Left ventricle myocardium inferior (tissue), 1 donor: ENCODE data around the gene ZCCHC24. TPM values are rescaled to one million over a fixed set of nuclear protein-coding genes. Genes with fewer than 3 reads are reported as not detected.

ENCODE experiments used
- DNase-seq: peaks from one replicate; pipeline ENCODE4 v3.0.0-alpha.2; 2020
- H3K27ac ChIP-seq: fragments of 200-600 bp; replicated peaks from 2 replicates; pipeline ENCODE4 v1.8.0; 2021
- H3K27me3 ChIP-seq: fragments of 200-600 bp; 2 replicates; pipeline ENCODE4 v1.8.0; 2021; ENCODE audit warnings: low read depth
- H3K36me3 ChIP-seq: fragments of 200-600 bp; 2 replicates; pipeline ENCODE4 v1.8.0; 2021
- H3K4me1 ChIP-seq: fragments of 200-600 bp; 2 replicates; pipeline ENCODE4 v1.8.0; 2021
- H3K4me3 ChIP-seq: fragments of 200-600 bp; 2 replicates; pipeline ENCODE4 v1.8.0; 2021; ENCODE audit warnings: mild to moderate bottlenecking, moderate library complexity
- H3K9me3 ChIP-seq: fragments of 200-600 bp; replicated peaks from 2 replicates; pipeline ENCODE4 v1.8.0; 2021
- intact Hi-C: fragments of 100-400 bp; cut with micrococcal nuclease; formaldehyde crosslinking; loops from one replicate; pipeline ENCODE4 v1.11.0; 2022
- total RNA-seq: library from RNA; stranded (reverse); fragmentation: NEBNext Ultra II Directional; extraction: Animal tissue kit (Norgen Biotek cat#: 25700); gene quantifications from one replicate; pipeline ENCODE4 v1.2.1, GENCODE V29; 2021
- TF ChIP-seq, protein P1 (sequence below): fragments of 200-600 bp; IDR thresholded peaks from 2 replicates; pipeline ENCODE4 v1.8.0; 2021; ENCODE audit warnings: antibody characterized with exemption, mild to moderate bottlenecking, borderline replicate concordance
- donor health status: DM: no; HTN: yes; CAD: no; lungs with severe emphysema.

Gene ZCCHC24
- total RNA-seq, 1 donor from 2014 or later, result 47.5 TPM

DNA sequence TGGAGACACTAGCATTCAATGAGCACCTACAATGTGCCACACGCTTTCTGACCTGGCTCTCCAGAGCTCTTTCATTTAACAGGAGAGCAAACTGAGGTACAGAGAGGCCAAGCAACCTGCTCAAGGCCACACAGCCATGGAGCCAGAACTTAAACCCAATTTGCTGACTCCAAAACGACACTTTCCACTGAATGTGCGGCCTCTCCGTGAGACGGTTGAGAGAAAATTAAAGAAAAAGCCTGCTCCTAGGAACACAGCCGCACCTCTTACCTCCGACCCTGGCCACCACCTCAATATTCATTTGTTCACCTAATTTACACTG, 42.8 kb downstream of the ZCCHC24 start:
- TF ChIP-seq, protein P1, sequence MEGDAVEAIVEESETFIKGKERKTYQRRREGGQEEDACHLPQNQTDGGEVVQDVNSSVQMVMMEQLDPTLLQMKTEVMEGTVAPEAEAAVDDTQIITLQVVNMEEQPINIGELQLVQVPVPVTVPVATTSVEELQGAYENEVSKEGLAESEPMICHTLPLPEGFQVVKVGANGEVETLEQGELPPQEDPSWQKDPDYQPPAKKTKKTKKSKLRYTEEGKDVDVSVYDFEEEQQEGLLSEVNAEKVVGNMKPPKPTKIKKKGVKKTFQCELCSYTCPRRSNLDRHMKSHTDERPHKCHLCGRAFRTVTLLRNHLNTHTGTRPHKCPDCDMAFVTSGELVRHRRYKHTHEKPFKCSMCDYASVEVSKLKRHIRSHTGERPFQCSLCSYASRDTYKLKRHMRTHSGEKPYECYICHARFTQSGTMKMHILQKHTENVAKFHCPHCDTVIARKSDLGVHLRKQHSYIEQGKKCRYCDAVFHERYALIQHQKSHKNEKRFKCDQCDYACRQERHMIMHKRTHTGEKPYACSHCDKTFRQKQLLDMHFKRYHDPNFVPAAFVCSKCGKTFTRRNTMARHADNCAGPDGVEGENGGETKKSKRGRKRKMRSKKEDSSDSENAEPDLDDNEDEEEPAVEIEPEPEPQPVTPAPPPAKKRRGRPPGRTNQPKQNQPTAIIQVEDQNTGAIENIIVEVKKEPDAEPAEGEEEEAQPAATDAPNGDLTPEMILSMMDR, result no peak
- H3K36me3 ChIP-seq, result no peaks in the 10 kb centered on the region
- intact Hi-C loops, result no loop called here
- no peak overlapping the region for H3K27ac ChIP-seq
- H3K9me3 ChIP-seq, result no peaks in the 10 kb centered on the region
- H3K4me3 ChIP-seq, result no peak overlapping the region
- no peaks in the 10 kb centered on the region for H3K4me1 ChIP-seq
- no peaks in the 10 kb centered on the region for H3K27me3 ChIP-seq
- DNase-seq, result peak; percentile 5

DNA sequence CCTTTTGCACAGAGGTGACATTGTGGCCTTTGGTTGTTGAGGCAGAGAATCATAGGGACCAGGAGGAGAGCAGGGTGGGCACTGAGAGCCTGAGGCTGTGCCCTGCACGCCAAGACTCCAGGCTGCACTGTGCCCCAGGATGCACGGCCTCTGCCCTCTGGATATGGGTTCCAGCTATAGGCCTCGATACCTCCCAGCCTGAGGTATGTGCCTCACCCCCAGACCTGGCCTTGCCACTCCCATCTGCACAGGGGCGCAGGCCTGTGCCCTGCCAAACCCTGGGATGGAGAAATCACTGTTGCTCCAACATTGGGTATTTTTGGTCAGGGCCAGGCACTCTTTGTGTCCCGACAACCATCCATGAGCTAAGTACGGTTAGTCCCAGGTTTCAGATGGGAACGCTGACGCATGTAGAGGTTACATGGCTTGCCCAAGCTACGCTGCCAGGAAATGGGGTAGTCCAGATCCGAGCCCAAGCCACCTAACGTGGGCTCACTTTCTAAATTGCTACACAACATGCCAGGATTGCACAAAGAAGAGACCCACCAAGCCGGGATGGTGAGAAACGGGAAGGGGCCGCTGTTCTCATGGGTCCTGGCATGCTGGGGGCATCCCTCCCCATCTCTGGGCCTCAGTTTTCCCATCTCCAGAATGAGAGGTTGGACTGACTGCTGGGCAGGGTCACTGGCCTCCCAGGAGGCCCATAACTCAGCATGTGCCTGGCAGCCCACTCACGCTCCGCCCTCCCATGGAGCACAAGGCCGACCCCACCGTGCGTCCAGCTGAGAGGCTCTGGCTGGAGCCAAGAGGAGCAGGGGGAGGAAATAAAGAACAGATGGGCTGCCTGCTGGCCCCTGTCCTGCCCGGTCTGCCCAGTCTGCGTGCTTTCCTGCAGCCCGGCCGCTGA, 44.2 kb downstream of the ZCCHC24 start:
- Histone ChIP-seq H3K36me3 (no peaks in the 10 kb centered on the region), H3K27ac (no peak overlapping the region), H3K4me1 (no peaks in the 10 kb centered on the region), H3K9me3 (no peaks in the 10 kb centered on the region), H3K27me3 (no peaks in the 10 kb centered on the region), H3K4me3 (peak overlapping the region; percentile 8)
- TF ChIP-seq, protein P1, result no peak
- intact Hi-C loops, result no loop called here
- DNase-seq, result peak; percentile 71

DNA sequence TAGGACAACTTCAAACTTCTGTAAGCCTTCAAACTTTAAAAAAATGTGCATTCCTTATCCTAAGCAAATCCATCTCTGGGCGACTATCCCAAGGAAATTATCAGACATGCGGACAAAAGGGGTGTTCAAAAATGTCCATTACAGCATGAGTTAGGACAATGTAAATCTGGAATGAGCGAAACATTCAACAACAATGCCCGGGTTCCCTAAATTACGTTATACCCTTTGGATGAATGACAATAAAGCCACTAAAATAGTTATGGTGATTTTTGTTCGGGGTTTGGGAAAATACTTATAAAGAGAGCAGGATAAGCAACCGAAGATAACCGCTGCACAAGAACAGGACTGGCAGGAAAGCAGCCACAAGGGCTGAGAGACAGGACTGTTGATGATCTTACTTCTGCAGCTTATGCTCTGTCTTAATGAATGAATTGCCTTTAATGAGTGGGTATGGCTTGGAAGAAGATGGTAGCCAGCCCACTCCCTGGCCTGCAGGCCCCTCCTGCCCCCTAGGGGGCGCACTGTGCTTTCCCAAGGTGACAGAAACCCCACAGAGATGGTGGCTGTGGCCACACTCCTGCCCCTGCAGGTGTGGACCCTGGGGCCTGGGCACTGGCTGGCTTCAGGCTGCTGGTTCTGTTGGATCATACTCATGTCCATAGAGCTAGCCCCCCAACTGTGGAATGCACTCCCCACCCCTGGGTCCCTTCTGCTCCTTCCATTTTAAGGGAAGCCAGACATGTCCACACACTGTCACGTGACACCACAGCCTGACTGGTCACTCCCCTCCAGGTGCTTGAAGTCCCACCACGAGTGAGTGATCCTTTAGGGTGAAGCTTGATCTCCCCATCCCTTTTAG, 45.0 kb downstream of the ZCCHC24 start:
- Histone ChIP-seq H3K27me3 (no peaks in the 10 kb centered on the region), H3K4me3 (peak overlapping the region; percentile 40), H3K36me3 (no peaks in the 10 kb centered on the region), H3K27ac (no peak overlapping the region), H3K9me3 (no peaks in the 10 kb centered on the region), H3K4me1 (no peaks in the 10 kb centered on the region)
- intact Hi-C loops, result no loop called here
- TF ChIP-seq, protein P1, result peak; percentile 70
- DNase-seq, result no peak

DNA sequence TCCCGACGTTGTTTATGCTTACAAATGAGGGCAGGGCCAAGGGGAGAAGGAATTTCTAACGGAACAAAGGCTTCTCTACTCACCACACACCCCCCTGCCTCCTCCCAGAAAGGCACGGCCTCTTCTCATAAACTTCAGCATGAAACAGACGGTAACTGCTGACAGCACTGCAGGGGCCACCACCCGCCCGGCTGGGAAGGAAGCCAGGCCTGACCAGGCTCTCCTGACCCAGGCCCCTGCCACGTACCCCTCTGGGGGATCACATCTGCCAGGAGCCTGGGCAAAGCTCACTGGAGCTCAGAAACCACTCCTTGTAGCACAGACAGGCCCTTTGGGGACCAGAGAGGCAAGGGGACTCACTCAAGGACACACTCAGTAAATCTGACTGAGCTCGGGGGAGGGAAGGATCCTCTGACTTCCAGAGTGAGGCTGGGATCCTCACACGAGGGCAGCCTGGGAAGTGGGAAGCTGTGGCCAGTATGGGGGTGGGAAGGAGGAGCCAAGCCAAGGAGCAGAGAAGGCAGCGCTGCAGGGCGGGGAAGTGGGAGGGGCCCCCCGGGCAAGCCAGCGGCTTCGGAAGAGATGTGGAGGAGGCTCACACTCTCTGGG, 46.1 kb downstream of the ZCCHC24 start:
- intact Hi-C loops, result no loop called here
- peaks cover 9% of the 10 kb centered on the region for H3K4me1 ChIP-seq

DNA sequence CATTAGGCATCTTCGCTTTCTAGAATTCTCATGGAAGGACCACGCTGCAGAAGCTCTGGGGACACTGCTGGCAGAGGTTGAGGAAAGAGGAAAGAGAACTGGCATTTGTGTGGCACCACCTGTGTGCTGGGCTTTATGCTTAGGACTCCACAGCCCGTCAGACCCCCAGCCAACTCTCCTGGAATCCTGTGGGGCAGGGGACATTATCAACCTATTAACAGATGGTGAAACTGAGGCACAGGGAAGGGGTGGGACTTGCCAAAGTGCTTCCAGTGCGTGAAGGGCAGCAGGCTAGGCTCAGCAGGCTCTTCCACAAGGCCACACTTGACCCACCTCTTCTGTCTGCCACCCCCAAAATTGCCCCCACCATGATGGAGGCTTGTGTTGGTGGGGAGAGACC, 46.8 kb downstream of the ZCCHC24 start:
- H3K27ac ChIP-seq, result no peak overlapping the region
- TF ChIP-seq, protein P1, result no peak
- intact Hi-C loops, result no loop called here
- no peak for DNase-seq
- H3K4me1 ChIP-seq, result peaks cover 13% of the 10 kb centered on the region
- peaks cover 9% of the 10 kb centered on the region for H3K36me3 ChIP-seq
- peak overlapping the region; percentile 40 for H3K4me3 ChIP-seq
- H3K27me3 ChIP-seq, result no peaks in the 10 kb centered on the region
- H3K9me3 ChIP-seq, result no peaks in the 10 kb centered on the region

More for the DNA sequence above, 46.1 kb downstream of the ZCCHC24 start:
- TF ChIP-seq, protein P1, result no peak
- H3K36me3 ChIP-seq, result peaks cover 2% of the 10 kb centered on the region
- no peaks in the 10 kb centered on the region for H3K9me3 ChIP-seq
- peak overlapping the region; percentile 40 for H3K4me3 ChIP-seq
- peak; percentile 91 for DNase-seq
- no peak overlapping the region for H3K27ac ChIP-seq
- no peaks in the 10 kb centered on the region for H3K27me3 ChIP-seq
